DMS53 treated with DMSO at 0.1 percent for 48 hours (cell line): Measurements from ENCODE around the gene DSTN.
A peak's percentile ranks its signal among the peaks of the same experiment; 100 is the strongest.

Source experiments
- DNase-seq: peaks from one replicate; lab custom pipeline; 2025; ENCODE audit not compliant: unreplicated experiment; lab: John Stamatoyannopoulos, UW

The DSTN gene

DNA sequence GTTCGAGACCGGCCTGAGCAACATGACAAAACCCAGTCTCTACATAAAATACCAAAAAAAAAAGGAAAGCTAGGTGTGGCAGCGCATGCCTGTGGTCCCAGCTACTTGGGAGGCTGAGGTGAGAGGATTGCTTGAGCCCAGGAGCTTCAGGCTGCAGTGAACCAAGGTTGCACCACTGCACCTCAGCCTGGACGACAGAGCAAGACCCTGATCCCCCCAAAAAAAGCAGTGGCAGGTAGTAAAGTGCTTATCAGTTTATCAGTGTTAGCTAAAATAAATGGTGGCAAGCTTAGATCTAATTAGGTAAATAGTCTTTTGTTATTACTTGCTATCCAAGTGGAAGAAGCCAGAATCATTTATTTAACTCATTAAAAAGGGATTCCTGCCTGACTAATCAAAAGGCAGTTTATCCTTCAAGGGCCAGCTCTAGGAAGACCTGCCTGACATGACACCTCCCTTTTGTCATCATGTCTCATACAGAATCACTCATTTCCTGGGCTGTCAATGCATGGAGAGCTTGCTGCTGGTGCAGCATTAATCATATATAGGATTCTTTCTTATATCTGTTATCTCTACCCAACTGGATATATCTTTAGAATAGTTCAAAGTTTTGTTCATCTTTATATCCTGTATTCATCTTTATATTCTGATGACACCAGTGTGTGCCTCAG lies 9.6 kb downstream of the DSTN start:
- DNase-seq: no peak

DNA sequence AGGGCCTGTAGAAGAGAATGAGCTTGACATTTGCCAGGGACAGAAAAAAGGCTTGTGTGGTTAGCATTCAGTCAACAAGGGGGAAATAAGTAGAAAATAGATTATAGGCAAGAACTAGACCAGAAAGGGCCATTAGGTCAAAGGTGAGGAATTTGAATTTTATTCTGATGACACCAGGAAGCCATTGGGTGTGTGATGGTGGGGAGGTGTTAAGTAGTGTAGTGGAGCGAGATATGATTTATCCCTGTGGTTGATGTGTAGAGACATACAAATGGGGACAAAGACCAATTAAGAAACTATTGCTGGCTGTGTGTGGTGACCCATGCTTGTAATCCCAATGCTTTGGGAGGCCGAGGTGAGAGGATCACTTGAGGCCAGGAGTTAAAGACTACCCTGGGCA lies 11.0 kb downstream of the DSTN start:
- no peak for DNase-seq

DNA sequence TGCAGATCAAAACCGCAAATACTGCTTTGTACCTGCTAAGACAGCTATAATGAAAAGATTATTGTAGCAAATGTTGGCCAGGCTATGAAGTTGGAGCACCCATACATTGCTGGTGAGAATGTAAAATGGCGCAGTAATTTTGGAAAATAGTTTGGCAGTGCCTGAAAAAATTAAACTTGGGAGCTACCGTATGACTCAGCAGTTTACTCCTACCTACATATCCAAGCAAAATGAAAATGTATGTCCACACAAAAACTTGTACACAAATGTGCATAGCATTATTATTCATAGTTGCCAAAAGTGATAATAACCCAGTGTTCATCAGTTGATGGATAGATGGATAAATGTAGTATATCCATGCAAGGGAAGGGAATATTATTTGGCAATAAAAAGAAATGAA lies 13.3 kb downstream of the DSTN start:
- no peak for DNase-seq

DNA sequence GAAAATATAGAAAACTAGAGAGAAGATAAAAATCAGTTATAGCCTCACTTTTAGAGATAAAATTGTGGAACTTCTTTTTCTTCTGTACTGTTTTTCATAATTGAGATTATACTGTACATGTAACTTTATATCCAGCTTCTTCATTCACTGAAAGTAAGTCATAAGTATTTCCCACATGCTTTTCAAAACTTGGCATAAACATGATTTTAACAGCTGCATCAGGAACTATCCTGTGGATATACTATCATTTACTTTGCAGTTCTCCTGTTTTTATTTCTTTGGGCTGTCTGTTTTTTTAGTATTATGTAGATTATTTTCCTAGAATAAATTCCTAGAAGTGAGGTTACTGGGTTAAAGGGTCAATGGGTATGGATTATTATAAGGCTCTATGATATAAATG lies 14.8 kb downstream of the DSTN start:
- no peak for DNase-seq

DNA sequence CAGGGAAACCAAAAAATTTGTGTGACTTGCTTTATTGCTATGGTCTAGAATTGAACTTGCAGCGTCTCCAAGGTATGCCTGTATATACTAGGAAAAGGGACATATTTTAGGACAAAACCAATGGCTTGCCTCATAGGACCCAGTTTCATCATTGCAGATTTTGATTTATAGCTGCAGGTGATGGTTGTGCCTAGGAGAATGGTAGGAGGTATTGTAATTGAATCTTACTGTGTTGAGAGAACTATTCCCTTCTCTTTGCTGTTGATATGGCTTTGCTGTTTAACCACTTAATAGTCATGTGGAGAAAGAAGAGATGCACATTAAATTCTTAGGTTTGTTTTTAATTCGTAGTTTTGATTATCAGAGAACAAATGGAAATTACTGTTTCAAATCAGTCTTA lies 16.4 kb downstream of the DSTN start:
- DNase-seq: no peak

DNA sequence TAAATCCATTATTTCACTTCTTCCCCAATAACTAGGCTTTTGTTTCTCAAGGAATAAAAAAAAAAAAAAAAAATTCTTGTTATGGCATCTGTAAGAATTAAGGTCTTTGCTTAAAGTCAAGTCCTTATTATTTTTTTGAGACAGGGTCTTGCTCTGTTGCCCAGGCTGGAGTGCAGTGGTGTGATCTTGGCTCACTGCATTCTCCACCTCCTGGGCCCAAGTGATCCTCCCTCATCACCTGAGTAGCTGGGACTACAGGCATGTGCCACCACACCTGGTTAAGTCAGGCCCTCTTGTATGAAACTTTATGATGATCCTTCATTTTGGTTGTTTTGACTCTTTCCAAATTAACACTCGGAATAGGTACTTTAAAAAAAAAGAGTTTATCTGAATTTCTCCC lies 17.3 kb downstream of the DSTN start:
- DNase-seq: no peak

DNA sequence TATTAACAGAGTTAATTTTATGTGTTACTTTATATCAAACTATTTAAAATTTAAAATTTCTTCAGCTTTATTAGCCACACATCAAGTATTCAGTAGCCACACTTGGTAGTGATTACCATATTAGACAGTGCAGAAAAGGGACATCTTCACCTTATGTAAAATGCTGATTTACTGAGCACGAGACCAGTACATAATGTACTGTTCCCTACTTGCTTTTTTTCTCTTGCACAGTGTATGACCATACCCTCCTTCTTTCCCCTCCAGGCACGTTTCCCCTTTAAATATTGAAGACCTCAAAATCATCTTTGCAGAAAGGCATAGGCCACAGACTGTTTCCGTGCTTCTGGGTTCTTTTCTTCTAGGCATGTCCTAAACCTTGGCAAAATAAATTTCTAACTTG lies 17.9 kb downstream of the DSTN start:
- no peak for DNase-seq

DNA sequence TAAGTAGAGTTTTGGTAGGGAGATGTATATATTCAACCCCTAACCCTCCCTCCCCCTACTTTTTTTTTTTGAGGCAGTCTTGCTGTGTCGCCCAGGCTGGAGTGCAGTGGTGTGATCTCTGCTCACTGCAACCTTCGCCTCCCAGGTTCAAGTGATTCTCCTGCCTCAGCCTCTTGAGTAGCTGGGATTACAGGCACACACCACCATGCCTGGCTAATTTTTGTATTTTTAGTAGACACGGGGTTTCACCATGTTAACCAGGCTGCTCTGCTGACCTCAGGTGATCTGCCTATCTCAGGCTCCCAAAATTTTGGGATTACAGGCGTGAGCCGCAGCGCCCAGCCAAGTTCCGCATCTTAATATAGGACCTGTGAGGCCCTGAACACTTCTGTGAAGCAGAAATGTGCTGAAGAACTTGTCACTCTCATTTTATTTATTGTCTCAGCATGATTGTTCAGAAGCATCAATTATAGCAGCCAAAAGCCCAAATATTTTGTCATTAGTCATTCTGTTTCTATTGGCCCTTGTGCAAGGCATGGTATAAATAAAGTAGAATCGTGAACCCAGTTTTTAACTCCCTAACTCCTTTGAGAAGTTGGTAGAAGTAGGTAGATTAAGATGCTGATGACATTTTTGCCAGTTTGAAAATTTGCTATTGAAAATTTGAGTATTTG lies 19.4 kb downstream of the DSTN start:
- DNase-seq: no peak

DNA sequence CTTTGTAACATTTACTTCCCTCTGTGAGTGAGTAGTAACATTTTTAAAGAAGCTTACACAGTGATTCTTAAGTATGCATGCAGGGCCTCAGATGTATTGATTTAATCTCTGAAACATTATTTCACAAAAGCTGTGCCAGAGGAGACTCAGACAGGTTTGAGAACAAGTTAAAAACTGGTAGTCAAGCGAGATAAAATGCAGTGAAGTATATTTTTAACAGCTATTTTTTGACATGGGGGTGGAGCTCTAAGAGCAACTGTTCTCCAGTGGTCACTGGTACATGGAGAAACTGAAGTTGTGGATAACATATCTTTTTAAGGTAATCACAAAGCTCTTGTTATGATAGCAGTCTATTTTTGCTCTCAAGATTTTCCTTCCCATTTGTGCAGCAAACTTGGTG lies 20.4 kb downstream of the DSTN start:
- DNase-seq: no peak

DNA sequence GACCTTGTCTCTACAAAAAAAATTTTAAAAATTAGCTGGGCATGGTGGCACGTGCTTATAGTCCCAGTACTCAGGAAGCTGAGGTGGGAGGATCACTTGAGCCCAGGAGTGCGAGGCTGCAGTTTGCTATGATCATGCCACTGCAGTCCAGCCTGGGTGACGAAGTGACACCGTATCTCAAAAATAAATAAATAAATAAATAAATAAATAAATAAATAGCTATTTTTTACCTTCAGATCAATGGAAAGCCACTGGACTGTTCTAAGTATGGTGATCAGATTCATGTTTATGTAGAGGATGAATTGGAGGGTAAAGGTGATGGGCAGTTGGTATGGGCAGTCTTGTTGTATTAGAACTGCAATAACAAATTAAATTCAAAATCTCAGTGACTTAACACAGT lies 24.0 kb downstream of the DSTN start:
- DNase-seq: no peak

DNA sequence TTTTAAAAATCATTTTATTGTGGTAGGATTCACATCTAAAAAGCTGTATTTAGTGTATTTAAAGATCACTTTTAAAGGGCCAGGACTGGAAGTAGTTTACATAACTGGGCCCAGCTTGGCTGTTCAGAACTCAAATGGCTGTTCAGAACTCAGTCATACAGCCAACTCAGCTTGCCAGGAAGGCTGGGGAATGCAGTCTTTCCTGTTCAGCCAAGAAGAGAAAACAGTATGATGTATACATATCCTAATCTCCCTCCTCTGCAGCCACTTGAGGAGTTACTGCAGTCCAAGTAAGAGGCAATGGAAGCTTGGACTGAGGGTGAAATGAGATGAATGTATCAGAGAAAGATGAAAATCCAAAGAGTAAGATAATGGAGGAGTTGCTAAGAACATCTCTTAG lies 24.6 kb downstream of the DSTN start:
- no peak for DNase-seq

DNA sequence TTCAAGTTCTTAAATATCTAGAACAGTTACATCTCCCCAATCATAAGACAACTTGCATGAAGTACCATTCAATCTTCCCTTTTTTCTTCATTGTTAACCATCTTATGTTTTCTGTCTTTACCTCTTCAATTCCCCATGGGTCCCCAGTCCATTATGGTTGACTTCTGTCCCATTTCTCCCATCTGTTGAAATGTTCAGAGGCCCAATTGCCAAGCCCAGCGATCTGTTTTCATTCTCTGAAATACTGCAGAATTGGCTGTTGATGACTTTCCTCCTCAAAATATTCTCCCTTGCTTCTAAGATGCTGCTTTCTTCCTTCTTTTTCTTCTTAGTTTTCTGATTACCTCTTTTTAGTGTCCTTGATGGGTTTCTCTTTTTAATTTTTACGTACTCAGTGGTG lies 26.0 kb downstream of the DSTN start:
- no peak for DNase-seq

DNA sequence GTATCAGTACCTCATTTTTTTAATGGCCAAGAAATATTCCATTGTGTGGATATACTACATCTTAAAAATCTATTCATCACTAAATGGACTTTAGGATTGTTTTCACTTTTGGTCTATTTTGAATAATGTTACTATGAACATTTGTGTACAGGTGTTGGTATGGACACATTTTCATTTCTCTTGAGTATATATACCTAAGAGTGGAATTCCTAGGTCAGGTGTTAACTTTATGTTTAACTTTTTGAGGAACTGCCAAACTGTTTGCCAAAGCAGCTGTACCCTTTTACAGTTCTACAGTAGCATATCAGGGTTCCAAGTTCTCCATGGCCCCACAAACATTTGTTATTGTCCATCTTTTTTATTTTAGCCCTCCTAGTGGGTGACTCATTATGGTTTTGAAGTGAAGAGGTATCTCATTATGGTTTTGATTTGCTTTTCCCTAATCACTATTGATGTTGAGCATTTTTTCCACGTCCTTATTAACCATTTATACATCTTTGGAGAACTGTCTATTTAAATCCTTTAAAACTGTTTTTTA lies 28.2 kb downstream of the DSTN start:
- DNase-seq: no peak

DNA sequence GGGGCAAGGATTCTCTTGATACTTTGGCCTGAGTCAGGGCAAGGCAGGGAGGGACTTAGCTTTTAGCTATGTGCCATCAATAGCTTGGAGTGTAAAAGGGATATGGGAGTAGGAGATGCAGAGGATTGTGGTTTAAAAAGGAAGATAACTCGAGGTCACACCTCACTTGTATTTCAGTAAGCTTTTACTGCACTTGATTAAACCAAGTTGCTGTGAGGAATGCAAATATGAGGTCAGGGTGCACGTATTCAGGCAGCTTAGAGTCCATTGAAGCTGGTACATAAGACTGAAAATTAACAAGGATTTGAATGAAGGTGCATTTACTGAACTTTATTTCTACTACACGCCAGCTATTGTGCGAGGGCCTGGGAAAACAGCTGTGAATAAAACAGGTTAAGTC lies 32.1 kb downstream of the DSTN start:
- DNase-seq: no peak

DNA sequence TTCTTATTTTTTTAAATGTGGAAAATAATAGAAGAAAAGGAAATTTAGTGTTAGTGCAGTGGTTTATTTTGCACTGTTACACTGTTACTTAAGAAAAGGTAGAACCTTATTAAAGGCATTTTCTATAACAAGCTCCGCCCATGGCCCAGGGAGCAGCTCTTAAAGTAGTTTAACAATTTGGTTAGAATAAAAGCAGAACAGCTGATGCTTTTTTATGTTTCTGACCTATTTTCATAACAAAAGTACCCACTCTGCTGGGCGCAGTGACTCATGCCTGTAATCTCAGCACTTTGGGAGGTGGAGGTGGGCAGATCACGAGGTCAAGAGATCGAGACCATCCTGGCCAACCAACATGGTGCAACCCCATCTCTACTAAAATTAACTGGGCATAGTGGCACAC lies 32.6 kb downstream of the DSTN start:
- no peak for DNase-seq

DNA sequence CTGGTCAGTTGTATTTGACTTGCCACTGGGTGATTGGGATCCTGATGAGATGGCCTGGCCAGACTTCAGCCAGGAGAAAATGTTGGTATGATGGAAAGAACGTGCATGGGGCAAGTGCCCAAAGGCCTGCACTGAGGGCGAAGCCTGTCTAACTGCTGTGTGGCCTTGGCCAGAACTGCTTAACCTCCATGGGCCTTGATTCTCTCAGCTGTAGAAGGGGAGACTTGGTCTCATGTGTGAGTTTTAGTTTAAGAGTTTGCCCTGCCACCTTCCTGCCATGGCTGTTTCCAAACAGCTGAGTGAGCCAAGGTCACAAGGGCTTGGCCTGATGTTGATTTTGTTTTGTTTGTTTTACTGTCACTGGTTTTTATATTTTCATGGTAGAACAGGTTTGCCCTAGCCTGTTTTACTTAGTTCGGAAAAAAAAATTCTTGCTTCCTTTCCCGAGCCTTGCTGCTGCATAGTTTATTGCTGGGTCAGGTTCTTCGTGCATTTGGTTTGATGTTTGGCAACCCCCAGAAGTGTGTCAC lies 35.3 kb downstream of the DSTN start:
- peak; percentile 85 for DNase-seq

DNA sequence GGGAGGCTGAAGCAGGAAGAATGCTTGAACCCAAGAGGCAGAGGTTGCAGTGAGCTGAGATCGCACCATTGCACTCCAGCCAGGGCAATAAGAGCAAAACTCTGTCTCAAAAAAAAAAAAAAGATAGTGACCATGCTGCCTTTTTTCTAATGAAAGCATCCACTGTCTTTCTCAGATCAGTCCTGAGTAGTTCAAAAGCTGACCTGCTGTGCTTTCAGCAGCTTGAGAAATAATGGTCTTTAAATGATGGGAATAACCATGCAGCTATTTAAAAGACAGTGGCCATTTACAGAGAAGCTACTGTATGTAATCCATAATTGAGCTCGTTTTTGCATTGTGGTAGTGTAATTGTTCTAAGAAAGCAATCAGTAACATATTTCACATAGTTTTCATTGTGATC lies 36.1 kb downstream of the DSTN start:
- no peak for DNase-seq

DNA sequence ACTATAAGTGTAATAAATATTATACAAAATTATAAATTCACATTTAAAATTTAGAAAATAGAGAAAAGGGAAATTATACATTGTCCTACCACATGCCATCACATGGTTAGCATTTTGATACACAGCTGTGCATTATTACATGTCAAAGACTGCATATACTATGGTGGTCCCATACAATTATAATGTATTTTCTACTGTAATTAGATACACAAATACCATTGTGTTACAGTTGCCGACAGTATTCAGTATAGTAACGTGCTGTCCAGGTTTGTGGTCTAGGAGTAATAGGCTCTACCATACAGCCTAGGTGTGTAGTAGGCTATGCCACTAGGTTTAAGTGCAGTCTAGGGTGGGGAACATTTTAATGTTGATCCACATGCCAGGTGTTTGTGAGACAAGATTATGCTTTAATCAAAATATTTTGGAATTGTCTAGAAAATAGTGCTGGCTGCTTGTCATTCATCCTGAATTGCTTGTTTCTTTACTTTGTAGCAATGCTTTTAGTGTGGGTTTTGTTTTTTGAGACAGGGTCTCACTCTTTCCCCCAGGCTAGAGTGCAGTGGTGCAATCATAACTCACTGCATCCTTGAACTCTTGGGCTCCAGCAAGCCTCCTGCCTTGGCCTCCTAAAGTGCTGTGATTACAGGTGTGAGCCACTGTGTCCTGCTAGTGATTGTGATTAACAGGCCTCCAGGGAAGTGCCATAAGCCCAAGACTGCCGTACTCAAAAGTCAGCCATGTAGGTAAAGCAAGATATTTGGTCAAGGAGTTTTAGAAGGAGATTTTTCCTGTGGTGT lies 39.0 kb downstream of the DSTN start:
- DNase-seq: no peak

DNA sequence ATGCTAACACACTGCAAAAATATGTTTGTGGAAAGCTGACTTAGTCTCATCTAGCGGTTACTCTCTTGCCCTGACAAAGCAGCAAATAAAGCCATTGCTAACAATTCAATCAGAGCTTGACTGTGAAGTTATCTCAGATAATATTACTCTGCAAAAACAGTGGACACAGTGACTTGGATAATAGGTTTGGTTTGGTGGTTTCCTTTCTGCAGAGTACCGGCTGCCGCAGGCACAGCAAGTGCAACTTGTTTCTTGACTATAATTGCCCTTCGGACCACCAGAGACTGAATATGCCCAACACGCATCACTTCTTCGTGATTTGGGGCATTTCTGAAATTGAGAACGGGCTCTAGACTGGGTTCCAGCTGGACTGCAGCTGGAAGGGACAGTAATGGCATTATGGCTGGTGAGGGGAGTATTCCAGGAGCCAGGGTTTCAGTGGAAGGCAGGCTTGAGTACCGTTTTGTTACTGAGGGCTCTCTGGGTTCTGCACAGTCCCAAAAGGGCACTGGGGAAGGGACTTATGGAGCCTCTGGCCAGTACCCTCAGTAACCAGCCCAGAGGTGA lies 40.0 kb downstream of the DSTN start:
- DNase-seq: no peak

DNA sequence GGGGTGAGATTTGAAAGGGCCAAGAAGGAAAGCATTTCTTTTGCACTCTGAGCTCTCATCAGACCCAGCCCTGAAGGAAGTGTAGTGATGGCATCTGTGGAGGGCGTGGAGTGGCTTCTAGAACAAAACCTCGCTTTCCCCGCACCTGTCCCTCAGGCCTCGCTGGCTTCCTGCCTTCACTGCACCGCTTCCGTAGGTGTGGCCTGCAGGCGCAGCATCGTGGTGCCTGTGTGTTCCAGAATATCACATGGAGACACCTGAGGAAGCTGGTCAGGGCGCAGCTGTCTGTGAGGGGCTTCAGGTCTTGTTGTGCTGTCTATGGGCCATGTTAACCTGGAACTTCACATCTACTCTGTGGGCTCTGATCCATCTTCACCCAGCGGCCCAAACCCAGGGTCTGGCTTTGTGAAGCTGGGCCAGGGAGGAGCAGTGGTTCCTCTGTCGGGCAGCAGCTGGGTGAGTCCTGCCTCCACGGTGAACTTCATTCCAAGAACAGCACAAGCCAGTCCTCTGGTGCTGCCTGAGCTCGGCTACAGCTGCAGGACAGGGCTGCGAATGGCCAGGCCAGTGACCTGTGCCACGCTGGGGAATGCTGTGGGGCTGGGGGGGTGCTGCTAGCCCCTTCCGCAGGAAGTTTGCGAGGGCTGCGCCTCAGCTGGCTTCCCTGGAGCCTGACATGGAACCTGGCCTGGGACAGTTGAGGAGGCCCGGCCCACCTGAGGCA lies 40.9 kb downstream of the DSTN start:
- DNase-seq: no peak

DNA sequence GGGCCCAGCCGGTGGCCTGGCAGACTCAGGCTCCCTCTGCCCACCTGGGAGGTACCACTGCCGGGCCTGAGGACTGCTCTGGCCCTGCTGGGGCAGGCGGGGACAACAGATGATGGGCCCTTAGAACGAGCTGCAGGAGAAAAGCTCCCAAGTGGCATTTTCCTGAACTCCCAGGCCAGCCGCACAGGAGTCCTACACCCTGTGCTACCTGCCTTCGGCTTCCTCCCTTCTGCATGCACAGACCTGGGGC lies 41.3 kb downstream of the DSTN start:
- peak; percentile 18 for DNase-seq
